CD4-positive, alpha-beta T cell treated with Interleukin-2 at 100 ng/mL for 4 hours (primary cell): ENCODE measurements around the gene SPEM3.
"Not testable (repeated sequence)": the region's sequence is repeated elsewhere in the genome, so short reads cannot be mapped to it uniquely, and the experiment has no call there.

Experiments used
- DNase-seq: peaks from one replicate; pipeline ENCODE4 v3.0.0-alpha.2; 2020; ENCODE audit warnings: low spot score

Gene SPEM3

GRCh38 chr17:7471729-7472128 lies 43.1 kb downstream of the SPEM3 start:
- no peak for DNase-seq

DNA sequence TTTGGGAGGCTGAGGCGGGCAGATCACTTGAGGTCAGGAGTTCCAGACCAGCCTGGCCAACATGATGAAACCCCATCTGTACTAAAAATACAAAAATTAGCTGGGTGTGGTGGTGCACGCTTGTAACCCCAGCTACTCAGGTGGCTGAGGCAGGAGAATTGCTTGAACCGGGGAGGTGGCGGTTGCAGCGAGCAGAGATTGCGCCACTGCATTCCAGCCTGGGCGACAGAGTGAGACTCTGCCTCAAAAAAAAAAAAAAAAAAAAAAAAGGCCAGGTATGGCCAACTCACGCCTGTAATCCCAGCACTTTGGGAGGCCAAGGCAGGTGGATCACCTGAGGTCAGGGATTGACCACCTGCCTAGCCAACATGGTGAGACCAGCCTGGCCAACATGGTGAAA lies 46.1 kb downstream of the SPEM3 start:
- DNase-seq = not testable (repeated sequence)

GRCh38 chr17:7475764-7476422 lies 47.2 kb downstream of the SPEM3 start:
- DNase-seq = no peak

GRCh38 chr17:7476494-7476893 lies 47.8 kb downstream of the SPEM3 start:
- no peak for DNase-seq

DNA sequence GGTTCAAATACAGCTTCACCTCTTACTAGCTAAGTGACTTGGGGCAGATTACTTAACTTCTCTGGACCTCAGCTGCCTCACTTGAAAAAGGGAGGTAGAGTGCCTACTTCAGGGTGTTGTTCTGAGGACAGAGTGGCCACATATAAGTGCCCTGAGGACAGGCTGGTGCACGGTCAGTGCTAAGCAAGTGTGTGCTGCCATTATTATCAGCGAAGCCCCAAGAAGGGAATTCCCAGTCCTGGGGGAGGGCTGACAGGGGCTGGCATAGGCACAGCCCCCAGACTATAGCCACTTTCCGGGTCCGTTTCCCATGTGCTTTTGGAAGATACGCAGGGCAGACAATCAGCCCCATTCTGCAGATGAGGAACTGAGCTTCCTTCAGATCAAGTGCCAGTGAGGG lies 48.3 kb downstream of the SPEM3 start:
- DNase-seq = no peak

DNA sequence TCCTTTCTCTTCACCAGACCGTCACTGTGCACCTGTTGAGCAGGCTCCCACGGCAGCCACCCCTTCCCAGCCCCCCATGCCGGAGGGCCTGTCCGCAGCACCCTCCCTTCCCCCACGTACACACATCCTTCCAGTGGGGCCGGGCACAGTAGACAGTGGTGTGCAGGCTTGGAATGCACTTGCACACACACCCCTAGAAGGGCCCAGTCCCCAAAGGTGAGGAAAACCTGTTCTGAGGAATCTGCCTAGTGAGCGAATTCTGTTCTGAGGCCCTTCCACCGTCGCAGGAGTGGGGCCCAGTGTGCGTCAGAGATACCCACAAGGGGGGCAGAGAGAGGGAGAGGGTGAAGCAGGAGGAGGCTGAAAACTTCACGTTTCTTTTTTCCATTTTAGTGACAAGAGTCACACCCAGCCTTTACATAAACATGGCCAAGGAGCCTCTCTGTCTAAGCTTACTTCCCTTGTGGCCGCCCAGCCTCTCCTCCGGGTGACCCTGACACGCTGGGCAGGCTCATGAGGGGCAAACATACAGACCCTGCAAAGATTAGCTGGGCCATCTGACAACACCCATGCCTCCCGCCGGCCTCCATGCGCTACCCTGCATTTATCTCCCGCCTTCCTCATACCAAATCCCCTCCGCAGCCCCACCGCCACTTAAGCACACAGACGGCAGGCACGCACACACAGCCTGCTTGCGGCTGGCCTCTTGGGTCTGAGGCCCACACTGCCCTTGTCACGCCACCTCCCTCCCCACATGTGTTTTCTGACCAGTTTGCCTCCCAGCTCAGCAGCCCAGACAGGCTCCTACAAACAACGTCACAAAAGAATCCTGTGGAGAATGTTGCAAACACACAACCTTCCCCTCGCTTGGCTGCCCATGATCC lies 49.0 kb downstream of the SPEM3 start:
- no peak for DNase-seq

- DNase-seq = peak; percentile 66
Observed at GRCh38 chr17:7478276-7479212, 49.9 kb downstream of the SPEM3 start.

DNA sequence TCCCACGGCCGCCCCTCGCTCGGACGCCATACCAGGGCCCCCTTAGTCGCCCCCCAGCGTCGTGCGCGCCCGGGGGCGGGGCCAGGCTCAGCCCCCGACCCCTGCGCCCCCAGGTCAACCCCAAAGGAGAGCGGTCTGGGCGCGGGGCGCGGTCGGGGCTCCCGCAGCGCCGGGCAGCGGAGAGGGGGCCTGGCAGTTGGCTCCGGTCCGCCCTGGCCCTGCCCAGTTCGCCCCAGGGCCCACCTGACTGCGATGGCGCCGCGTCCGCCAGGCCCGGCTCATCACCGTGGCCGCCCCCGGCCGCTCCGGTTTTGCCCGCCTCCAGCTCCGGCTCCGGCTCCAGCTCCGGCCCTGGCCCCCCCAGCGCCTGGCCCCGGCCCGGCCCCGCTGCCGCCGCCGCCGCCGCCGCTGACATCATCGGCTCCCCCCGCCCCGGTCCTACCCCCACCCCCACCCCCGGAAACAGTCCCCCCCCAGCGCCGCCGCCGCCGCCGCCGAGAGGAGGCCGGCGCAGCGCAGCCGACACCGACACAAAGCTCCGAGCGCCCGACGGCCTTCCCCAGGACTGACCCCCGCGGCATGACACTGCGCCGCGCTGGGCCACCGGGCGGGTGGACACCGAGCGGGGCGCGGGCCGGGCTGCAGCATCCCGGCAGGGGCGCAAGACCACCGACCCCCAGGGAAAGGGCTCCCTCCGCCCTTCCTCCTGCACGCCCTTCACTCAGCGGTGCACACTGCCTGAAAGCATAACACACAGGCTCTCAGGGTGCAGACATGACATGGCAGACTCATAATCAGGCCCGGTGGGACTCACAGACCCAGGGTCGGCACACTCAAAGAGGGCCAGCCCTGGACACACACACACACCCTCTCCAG lies 50.8 kb downstream of the SPEM3 start, which contains the start of gene ZBTB4:
ZBTB4 (minus strand) TSS at position 419 of the 876 bp plus-strand sequence. CDS start 12,830 bp downstream, outside the sequence.
- DNase-seq = peak; percentile 63

GRCh38 chr17:7480089-7480384 lies 51.4 kb downstream of the SPEM3 start:
- no peak for DNase-seq

DNA sequence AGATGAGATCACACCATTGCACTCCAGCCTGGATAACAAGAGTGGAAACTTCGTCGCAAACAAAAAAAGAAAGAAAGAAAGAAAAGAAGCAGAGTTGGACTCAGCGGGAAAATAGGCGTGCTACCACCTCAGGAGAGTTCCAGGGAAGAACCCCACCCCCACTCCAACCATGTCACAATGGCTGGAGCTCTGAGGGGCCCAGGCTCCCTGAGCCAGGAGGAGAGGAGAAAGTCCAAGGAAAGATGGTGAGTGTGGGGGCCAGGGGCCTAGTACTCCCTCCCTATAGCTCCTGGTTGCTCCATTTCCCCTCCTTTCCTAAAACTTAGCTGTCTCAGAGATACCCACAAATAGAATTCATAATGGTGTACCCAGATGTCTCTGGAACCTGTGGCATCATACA lies 52.6 kb downstream of the SPEM3 start, which contains the start of gene SLC35G6:
SLC35G6 (plus strand) TSS at position 172 of the 400 bp plus-strand sequence; CDS start at position 243, 71 bp downstream.
- DNase-seq = not testable (repeated sequence)

DNA sequence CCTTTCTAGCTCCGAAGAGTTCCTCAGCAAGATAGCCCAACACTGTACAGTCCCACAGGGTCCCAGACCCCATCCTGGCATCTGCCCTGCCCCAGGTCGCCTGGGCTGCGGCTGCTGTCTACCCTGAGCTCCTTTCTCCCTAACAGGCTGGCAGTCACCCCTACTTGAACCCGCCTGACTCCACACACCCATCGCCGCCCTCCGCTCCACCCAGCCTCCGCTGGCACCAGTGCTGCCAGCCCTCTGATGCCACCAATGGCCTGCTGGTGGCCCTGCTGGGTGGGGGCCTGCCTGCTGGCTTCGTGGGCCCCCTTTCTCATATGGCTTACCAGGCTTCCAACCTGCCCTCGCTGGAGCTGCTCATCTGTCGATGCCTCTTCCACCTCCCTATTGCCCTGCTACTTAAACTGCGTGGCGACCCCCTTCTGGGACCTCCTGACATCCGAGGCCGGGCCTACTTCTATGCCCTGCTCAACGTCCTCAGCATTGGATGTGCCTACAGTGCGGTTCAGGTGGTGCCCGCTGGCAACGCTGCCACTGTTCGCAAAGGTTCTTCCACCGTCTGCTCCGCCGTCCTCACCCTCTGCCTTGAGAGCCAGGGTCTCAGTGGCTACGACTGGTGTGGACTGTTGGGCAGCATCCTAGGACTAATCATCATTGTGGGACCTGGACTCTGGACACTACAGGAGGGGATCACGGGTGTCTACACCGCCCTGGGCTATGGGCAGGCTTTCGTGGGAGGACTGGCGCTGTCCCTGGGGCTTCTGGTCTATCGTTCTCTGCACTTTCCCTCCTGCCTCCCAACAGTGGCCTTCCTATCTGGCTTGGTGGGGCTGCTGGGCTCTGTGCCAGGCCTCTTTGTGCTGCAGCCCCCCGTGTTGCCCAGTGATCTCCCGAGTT lies 53.4 kb downstream of the SPEM3 start:
- not testable (repeated sequence) for DNase-seq
